Mononuclear cell (primary cell): ENCODE data around the gene PPP4R2. TPM values are rescaled to one million over a fixed set of nuclear protein-coding genes. Genes with fewer than 3 reads are reported as not detected.

Source experiments
- H3K27me3 ChIP-seq: 2 replicates; pipeline ENCODE4 v1.6.0; 2011; ENCODE audit warnings: low read length, control low read depth; ENCODE audit not compliant: insufficient read depth
- H3K4me1 ChIP-seq: 2 replicates; pipeline ENCODE4 v1.5.1; 2011; ENCODE audit warnings: mild to moderate bottlenecking, low read length, control low read depth; ENCODE audit not compliant: insufficient read depth
- H3K4me3 ChIP-seq: 2 replicates; pipeline ENCODE4 v1.5.1; 2011; ENCODE audit warnings: mild to moderate bottlenecking, low read length, moderate library complexity
- H3K9me3 ChIP-seq: 2 replicates; pipeline ENCODE4 v1.5.1; 2011; ENCODE audit warnings: low read depth, mild to moderate bottlenecking, control low read depth, low read length
- total RNA-seq: library from RNA; depleted of rRNA; stranded (reverse); fragments of >200 nt; gene quantifications from one replicate; pipeline ENCODE4 v1.2.3, GENCODE V29; 2012

The PPP4R2 gene
- total RNA-seq, 1 donor = 74.1 TPM

DNA sequence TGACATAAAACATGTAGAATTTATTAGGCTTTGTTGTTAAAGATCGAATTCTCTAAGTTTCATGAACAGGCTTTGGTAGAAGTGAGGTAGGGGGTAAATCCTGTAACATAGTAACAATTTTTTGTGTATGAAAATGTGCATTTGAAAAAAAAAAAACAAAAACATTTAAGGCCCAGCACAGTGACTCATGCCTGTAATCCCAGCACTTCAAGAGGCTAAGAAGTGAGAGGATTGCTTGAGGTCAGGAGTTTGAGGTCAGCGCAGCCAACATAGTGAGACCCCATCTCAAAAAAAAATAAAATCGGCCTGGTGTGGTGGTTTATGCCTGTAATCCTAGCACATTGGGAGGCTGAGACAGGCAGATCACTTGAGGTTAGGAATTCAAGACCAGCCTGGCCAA lies 26.8 kb upstream of the PPP4R2 start:
- H3K27me3 ChIP-seq = no peaks in the 10 kb centered on the region

DNA sequence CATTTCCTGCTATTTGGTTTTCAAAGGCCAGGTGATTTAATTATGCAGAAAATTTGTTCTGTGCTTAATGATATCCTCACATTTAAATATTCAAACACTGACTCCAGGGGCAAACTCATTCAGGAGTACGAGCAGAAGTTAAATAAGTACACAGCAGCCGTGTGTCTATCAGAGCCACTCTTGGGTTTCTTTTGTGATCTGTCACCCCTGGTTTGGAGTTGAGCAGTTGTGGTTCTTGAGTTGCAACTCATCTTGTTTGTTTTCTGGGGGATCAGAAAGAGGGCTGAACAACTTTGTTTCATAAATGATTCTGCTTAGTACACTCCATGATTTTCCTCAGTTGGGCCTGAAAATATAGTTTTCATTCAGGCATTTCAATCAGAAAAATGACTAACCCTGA lies 25.7 kb upstream of the PPP4R2 start:
- H3K4me1 ChIP-seq = peaks cover 6% of the 10 kb centered on the region
- H3K9me3 ChIP-seq = no peaks in the 10 kb centered on the region
- no peak overlapping the region for H3K4me3 ChIP-seq
- no peaks in the 10 kb centered on the region for H3K27me3 ChIP-seq

More for the DNA sequence above, 26.8 kb upstream of the PPP4R2 start:
- H3K9me3 ChIP-seq = no peaks in the 10 kb centered on the region
- H3K4me3 ChIP-seq = no peak overlapping the region
- H3K4me1 ChIP-seq = peaks cover 14% of the 10 kb centered on the region

DNA sequence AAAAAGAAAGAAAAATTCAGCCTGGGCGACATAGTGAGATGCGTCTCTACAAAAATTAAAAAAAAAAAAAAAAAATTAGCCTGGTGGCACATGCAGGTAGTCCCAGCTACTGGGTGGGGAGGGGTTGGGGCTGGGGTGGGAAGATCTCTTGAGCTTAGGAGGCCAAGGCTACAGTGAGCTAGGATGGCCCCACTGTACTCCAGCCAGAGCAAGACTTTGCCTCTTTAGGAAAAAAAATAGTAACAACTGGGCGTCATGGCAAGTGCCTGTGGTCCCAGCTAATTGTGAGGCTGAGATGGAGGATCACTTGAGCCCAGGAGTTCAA lies 23.9 kb upstream of the PPP4R2 start:
- H3K4me1 ChIP-seq = peaks cover 10% of the 10 kb centered on the region
- no peaks in the 10 kb centered on the region for H3K27me3 ChIP-seq
- H3K9me3 ChIP-seq = no peaks in the 10 kb centered on the region
- H3K4me3 ChIP-seq = no peak overlapping the region

- no peak overlapping the region for H3K4me3 ChIP-seq
- no peaks in the 10 kb centered on the region for H3K9me3 ChIP-seq
- H3K4me1 ChIP-seq = peaks cover 13% of the 10 kb centered on the region
- no peaks in the 10 kb centered on the region for H3K27me3 ChIP-seq
These were observed 23.4 kb upstream of the PPP4R2 start for GRCh38 chr3:72973031-72973723.

DNA sequence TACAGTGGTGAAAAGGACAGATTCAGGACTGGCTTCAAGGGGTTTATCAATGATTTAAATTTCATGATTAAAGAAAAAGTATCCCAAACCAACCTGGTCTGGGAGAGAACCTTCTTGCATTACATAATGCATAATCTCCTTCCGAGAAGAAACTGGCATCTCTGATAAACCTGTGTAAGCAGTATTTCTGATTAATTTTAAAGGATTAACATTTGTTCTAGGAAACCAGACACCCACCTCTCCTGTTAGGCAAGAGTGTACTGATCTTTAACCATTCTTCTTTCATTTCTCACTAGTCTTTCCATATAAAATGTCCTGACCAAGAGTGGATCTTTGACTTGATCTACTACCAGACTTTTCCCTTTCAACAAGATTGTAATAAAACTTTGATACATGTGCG lies 22.8 kb upstream of the PPP4R2 start:
- Histone ChIP-seq H3K4me3 (no peak overlapping the region), H3K27me3 (no peaks in the 10 kb centered on the region), H3K4me1 (peaks cover 13% of the 10 kb centered on the region), H3K9me3 (no peaks in the 10 kb centered on the region)

DNA sequence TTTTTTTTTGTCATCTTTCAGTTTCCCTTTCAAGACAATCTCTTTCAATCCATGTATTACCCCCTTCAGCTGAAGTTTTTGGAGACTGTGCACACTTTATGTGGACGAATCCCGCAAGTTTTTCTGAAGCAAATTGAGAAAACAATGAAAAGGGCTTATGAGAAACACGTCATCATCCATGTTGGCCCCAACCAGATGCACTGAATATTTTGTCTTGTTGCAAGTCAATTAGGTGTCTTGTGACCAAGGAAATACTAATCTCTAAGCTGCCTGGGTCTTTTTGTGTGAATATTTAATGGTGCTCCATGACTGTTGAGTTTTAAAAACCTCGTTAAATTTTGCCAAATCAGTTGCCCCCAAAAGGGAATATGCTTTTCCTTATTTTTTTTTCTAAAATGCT lies 21.7 kb upstream of the PPP4R2 start:
- Histone ChIP-seq H3K4me1 (peaks cover 13% of the 10 kb centered on the region), H3K9me3 (no peaks in the 10 kb centered on the region), H3K27me3 (no peaks in the 10 kb centered on the region), H3K4me3 (no peak overlapping the region)

GRCh38 chr3:72976281-72976741 lies 20.3 kb upstream of the PPP4R2 start:
- no peaks in the 10 kb centered on the region for H3K9me3 ChIP-seq
- H3K4me3 ChIP-seq = no peak overlapping the region
- no peaks in the 10 kb centered on the region for H3K27me3 ChIP-seq
- peaks cover 13% of the 10 kb centered on the region for H3K4me1 ChIP-seq

GRCh38 chr3:72977060-72977808 lies 19.4 kb upstream of the PPP4R2 start:
- Histone ChIP-seq H3K4me3 (no peak overlapping the region), H3K27me3 (no peaks in the 10 kb centered on the region), H3K4me1 (peaks cover 13% of the 10 kb centered on the region), H3K9me3 (no peaks in the 10 kb centered on the region)

DNA sequence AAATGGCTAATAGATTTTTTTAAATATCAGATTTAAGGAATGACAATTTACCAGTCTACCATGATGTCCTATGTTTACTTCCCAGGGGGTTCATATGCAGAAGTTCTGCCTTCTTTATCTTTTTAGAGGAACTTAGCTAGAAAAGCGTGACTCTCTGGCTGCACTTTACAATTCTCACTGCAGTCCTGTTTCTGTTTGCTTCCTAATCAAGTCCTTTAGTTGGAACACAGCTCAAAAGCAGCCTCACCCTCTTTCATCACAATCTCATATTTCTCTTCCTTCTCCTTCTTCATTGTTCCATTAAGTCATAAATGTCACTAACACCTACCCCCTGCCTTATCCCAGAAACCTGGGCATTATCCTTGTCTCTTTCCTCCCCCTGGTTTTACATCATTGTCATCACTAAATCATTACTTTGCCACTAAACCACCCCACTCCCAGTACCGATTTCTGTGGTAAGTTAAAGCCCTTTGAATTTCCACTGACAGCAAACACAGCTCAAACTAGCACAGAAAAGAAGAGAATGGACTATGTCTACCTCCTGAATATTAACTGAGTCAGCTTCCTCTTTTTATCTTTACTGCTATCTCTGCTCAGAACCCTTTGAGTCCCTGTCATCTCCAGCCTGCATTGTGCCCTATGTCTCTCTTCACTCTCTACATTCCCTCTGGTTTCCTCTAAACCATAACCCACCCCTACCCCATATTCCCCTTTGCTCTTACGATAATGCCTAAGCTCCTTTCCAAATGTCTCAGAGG lies 13.8 kb upstream of the PPP4R2 start:
- no peaks in the 10 kb centered on the region for H3K27me3 ChIP-seq
- H3K9me3 ChIP-seq = peaks cover 8% of the 10 kb centered on the region
- H3K4me3 ChIP-seq = no peak overlapping the region
- H3K4me1 ChIP-seq = peaks cover 10% of the 10 kb centered on the region

DNA sequence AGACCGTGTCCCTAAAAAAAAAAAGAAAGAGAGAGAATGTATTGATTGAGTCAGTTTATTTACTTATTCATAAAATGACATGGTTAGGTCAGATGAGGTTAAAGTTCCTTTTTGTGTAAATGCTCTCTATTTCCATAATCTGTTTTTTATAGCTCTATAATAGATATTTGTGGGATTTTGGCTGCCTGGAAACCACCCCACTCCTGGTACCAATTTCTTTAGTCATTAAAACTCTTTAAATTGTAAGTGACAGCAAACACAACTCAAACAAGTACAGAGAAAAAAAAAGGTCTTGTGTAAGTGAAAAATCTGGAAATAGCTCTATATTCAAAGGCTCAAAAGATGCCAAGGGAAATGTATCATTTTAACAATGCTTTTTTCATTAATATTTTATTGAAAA lies 11.0 kb upstream of the PPP4R2 start:
- Histone ChIP-seq H3K27me3 (no peaks in the 10 kb centered on the region), H3K9me3 (peaks cover 8% of the 10 kb centered on the region), H3K4me3 (no peak overlapping the region), H3K4me1 (peaks cover 8% of the 10 kb centered on the region)

- Histone ChIP-seq H3K27me3 (no peaks in the 10 kb centered on the region), H3K4me3 (no peak overlapping the region), H3K9me3 (peaks cover 3% of the 10 kb centered on the region), H3K4me1 (no peaks in the 10 kb centered on the region)
These were observed 5.8 kb upstream of the PPP4R2 start for GRCh38 chr3:72990701-72991395.

DNA sequence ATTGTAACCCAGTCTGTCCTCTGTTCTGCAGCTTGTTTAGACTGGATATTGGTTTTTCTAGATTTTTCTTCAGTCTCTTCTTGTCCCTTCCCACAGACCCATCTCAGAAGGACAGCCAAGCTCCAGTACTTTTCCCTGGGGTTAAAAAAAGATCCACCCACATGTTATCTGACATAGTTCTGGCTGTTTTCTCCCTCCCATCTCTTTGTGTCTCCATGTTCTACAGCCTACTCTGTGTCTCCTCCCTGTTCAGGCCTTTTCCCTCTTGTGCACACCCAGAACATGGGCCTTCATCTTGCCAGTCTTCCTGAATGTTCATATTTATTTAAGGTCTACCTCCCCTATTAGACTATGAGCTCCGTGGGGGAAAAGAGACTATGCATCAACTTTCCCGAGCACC lies 5.1 kb upstream of the PPP4R2 start:
- Histone ChIP-seq H3K9me3 (no peaks in the 10 kb centered on the region), H3K4me1 (peaks cover 5% of the 10 kb centered on the region), H3K27me3 (no peaks in the 10 kb centered on the region), H3K4me3 (no peak overlapping the region)

- Histone ChIP-seq H3K27me3 (no peaks in the 10 kb centered on the region), H3K4me3 (no peak overlapping the region), H3K4me1 (peaks cover 15% of the 10 kb centered on the region), H3K9me3 (no peaks in the 10 kb centered on the region)
These were observed 3.2 kb upstream of the PPP4R2 start for GRCh38 chr3:72993391-72993790.

GRCh38 chr3:72995337-72995736 lies 1.3 kb upstream of the PPP4R2 start:
- Histone ChIP-seq H3K27me3 (no peaks in the 10 kb centered on the region), H3K9me3 (no peaks in the 10 kb centered on the region), H3K4me1 (peaks cover 30% of the 10 kb centered on the region), H3K4me3 (no peak overlapping the region)

- Histone ChIP-seq H3K27me3 (no peaks in the 10 kb centered on the region), H3K4me3 (peak overlapping the region; percentile 82), H3K4me1 (peaks cover 34% of the 10 kb centered on the region), H3K9me3 (no peaks in the 10 kb centered on the region)
These were observed 514 bp upstream of the PPP4R2 start for GRCh38 chr3:72996121-72996472.
